HG02840 (cell line): ENCODE results near the gene PRTN3.
"Not testable (repeated sequence)": the region's sequence is repeated elsewhere in the genome, so short reads cannot be mapped to it uniquely, and the experiment has no call there.

Experiments used
- ATAC-seq: cut with Tn5 transposase; IDR thresholded peaks from one replicate; pipeline ENCODE4 v1.9.1; 2021; ENCODE audit warnings: mild to moderate bottlenecking, moderate library complexity, moderate number of reproducible peaks; ENCODE audit not compliant: unreplicated experiment, low FRiP score

Gene PRTN3

DNA sequence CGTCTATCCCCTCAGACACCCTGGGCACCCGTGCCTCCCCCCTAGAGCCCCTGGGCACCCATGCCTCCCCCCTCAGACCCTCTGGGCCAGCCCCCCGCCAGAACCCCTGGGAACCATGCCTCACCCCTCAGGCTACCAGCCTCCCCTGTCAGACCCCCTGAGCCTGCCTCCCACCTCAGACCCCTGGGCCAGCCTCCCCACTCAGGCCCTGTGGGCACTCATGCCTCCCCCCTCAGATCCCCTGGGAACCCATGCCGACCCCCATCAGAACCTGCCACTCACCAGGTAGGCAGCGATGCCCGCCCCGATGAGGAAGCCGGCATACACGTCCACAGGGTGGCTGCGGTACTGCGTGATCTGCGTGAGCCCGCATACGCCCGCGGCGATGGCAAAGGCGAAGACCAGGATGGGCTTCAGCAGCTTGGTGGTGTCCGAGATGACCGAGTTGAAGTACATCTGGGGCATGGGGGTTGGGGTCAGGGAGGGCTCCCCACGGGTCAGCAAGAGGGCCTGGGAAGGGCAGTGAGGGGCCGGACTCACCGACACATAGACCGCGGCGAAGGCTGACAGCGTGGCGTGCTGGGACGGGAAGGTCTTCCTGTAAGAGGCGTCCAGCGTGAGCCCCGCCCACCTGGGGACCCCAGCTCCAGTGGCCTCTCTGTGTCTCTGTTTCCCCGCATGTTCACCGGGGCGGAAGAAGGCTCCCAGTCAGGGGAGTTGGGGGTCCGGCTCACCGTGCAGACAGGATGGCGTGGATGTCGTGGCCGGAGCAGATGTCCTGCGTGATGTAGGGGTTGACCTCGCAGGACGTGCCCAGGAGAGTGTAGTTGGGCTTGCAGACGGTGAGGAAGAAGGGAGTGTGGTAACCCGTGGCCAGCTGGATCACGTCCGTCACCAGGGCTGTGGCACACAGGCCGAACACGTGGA is 26.4 kb upstream of the PRTN3 start:
- ATAC-seq = no peak

DNA sequence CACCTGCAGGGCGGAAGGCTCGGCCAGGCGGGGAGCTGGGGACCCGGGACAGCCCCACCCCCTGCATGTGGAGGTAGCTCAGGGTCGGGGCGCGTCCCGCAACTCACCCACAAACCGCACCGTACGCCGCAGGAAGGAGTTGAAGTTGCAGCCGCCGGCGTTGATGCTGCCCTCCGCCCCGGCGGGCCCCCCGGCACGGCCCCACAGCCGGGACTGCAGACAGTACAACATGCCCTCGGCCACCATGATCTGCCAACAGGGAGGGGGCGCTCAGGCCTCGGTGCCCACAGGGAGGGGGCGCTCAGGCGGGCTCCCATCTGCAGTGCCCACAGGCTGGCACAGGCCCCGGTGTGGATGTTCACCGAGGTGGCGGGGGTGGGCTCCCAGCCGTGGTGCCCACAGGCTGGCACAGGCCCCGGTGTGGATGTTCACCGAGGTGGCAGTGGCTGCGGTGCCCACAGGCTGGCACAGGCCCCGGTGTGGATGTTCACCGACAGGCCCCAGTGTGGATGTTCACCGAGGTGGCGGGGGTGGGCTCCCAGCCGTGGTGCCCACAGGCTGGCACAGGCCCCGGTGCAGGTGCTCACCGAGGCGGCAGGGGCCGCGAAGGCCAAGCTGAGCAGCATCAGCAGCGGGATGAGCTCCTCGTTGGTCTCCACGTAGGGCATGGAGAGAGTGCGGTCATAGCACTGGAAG is 25.6 kb upstream of the PRTN3 start:
- ATAC-seq = no peak

DNA sequence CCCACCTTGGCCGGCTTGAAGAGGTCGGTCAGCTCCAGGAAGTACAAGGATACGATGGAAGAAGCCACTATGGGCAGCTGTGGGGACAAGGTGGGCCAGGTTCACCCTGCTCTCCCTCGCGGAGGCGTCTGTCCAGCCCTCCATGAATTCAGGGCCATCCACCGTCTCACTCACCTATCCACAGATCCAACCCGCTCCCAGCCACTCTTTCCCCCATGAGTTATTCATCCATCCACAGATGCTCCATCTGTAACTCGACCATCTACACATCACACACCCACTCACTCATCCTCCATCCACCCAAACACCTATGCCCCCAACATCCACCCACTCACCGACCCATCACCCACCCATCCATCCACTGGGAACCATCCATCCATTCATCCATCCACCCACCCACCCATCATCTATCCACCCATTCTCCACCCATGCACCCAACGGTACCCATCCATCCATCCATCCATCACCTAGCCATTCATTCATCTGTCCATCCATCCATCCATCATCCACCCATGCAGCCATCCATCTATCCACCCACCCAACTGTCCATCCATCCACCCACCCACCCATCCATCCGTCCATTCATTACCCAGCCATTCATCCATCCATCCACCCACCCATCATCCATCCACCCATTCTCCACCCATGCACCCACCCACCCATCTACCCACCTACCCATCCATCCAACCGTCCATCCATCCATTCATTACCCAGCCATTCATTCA is 24.9 kb upstream of the PRTN3 start:
- ATAC-seq = no peak

DNA sequence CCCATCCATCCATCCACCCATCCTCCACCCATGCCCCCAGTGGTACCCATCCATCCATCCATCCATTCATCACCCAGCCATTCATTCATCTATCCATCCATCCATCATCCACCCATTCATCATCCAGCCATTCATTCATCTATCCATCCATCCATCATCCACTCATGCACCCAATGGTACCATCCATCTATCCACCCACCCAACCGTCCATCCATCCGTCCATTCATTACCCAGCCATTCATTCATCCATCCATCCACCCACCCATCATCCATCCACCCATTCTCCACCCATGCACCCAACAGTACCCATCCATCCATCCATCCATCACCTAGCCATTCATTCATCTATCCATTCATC is 24.3 kb upstream of the PRTN3 start:
- no peak for ATAC-seq

DNA sequence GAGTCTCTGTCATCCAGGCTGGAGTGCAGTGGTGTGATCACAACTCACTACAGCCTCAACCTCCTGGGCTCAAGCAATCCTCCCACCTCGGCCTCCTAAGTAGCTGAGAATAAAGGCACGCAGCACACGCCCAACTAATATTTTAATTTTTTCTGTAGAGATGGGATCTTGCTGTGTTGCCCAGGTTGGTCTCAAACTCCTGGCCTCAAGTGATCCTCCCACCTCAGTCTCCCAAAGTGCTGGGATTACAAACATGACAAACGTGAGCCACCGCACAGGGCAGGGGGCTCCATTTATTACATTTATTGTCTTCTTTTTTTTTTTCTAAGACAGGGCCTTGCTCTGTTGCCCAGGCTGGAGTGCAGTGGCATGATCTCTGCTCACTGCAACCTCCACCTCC is 20.6 kb upstream of the PRTN3 start:
- not testable (repeated sequence) for ATAC-seq

DNA sequence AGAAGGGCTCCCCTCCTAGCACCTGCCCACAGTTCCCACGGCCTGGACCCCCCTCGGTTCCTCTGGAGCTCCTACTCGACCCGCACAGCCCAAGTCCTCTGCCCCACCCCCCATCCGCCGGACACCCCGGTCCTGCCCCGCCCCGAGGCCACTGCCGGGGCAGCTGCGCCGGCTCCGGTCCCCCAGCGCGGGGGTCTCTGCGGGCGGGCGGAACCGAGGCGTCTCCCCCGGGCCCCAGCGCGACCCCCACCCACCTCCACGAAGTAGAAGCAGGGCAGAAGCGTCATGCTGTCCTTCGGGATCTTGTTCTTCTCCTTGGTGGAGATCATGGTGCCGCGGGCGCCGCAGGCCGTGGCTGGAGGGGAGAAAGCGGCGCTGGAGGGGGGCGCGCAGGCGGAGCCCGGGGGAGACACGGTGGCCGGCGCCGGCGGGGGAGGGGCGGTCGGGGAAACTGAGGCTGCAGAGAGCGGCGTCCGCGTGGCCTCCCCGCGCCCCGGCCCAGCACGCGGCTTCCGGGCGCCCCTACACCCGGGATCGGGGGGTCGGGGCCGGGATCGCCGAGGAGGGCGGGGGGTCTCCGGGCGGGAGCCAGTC is 19.5 kb upstream of the PRTN3 start:
- ATAC-seq = no peak

DNA sequence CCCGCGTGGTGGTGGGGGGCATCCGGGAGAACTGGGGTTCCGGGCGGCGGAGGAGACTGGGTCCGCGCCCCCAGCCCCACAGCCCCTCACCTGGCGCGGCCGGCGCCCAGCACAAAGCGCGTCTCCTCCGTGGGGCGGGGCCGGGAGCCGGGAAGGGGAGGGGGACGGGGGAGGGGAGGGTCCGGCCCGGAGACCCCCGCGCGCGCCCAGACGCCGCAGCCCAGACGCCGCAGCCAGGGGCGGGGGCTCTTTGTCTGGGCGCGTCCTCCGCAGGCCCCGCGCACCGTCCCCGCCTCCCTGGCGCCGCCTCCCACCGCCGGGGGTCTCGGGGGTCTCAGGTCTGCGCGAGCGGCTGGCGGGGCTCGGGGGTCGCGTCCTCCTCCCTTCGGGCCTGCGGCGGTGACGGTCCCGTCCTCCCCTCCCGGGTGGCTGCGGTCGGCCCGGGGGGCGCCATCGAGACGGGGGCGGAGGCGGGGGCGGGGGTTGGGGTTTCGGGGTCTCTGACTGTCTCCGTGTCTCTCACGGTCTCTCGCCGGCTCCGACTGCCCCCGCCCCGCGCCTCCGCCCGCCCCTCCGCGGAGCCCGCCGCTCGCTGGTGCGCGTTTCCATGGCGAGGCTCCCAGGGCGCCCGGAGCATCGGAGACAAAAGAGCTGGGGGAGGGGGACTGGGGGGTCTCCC is 18.8 kb upstream of the PRTN3 start, which contains the start of gene PLPPR3:
Gene PLPPR3 (minus strand): TSS at position 131 of the 679 bp plus-strand sequence. CDS start 396 bp downstream, outside the sequence.
- no peak for ATAC-seq

DNA sequence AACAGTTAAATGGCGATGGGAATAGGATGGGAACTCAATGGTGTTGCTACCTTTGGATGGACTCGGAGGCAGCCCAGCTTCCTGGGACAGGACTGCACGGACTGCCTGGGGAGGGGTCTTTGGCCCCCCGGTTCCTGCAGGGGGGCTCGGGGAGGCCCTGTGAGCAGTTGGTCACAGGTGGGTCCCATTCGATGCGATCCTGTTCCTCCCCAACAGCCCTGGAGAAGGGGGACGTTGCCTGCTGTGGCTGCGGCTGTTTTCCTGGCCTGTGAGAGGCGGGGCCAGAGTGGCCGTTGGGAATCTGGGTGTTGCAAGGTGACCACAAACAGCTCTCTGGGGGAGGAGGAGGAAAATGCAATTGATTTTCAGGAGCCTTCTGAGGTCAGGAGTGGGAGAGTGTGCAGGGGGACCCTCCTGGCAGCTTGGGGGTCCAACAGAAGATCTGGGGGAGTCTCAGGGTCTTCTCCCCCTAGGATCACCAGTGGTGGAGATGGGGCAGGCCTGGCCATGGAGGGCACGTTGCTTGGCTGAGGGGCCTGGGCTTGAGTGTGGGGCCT is 17.2 kb upstream of the PRTN3 start:
- ATAC-seq = no peak

DNA sequence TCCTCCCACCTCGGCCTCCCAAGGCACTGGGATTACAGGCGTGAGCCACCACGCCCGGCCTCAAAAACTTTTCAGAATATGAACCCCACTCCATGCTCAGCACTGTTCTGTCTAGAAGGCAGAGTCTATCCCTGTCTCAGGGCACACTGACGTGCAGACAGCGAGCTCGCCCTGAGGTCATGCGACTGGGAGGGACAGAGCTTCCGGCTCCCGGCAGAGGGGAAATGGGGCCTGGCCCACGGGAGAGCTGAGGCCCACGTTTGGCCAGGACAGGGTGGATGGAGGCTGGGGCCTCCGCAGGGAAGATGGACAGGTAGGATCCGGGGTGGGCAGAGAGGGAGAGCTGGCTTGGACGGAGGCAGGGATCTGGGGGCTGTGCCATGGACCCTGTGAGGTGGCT is 15.9 kb upstream of the PRTN3 start:
- no peak for ATAC-seq

DNA sequence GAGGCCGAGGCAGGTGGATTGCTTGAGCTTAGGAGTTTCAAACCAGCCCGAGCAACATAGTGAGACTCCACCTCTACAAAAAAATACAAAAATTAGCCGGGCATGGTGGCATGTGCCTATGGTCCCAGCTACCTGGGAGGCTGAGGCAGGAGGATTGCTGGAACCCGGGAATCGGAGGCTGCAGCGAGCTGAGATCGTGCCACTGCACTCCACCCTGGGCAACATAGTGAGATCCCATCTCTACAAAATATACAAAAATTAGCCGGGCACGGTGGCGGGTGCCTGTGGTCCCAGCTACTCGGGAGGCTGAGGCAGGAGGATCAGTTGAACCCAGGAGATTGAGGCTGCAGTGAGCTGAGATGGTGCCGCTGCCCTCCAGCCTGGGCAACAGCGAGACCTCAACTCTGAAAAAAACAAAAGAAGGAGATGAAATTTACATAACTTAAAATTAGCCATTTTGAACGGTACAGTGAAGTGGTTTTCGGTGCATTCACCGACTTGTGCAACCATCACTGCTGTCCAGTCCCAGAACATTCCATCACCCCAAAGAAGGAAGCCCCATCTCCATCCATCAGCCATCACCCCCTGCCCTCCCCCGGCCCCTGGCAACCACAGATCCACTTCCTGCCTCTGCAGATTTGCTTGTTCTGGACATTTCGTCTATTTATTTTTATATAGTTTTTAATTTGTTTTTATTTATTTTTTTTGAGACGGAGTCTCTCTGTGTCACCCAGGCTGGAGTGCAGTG is 14.7 kb upstream of the PRTN3 start:
- ATAC-seq = no peak

DNA sequence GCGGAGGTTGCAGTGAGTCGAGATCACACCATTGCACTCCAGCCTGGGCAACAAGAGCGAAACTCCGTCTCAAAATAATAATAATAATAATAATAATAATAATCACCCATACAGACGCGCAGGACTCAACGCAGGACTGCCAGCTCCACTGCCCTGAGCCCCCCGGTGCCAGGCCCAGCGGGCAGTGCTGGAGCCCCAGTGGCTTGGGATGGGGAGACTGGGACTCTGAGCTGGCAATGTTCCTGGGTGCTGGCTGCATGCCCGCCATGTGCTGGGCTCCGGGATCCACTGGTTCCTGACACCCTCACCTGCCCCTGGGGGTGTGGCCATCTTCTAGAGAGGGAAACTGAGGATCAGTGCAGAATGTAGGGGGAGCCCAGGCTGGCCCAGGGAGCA is 13.5 kb upstream of the PRTN3 start:
- ATAC-seq = no peak

DNA sequence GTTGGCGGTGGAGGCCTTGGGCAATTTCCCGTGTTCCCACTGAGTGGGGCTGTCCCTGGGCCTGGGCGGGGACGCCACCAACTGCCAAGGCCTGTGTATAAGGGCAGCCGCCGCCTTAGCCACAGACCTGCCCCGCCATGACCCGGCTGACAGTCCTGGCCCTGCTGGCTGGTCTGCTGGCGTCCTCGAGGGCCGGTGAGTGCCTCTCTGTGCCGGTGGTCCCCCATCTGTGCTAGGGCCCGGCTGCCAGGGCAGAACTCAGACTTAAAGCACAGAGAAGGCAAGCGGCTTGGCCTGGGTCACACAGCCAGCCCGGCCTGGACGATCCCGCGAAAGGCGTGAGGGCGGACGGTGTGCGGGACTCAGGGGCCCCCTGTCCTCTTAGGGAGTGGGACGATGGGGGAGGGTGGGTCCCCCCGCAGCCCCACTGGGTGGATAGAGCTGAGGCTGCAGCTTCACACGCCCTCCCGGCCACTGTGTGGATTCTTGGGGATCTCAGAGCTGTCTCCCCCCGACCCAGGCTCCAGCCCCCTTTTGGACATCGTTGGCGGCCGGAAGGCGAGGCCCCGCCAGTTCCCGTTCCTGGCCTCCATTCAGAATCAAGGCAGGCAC is 13.0 kb upstream of the PRTN3 start, which contains the start of gene AZU1:
Gene AZU1 (plus strand): TSS at position 128 of the 612 bp plus-strand sequence. CDS start 10 bp downstream, at position 138.
- no peak for ATAC-seq

DNA sequence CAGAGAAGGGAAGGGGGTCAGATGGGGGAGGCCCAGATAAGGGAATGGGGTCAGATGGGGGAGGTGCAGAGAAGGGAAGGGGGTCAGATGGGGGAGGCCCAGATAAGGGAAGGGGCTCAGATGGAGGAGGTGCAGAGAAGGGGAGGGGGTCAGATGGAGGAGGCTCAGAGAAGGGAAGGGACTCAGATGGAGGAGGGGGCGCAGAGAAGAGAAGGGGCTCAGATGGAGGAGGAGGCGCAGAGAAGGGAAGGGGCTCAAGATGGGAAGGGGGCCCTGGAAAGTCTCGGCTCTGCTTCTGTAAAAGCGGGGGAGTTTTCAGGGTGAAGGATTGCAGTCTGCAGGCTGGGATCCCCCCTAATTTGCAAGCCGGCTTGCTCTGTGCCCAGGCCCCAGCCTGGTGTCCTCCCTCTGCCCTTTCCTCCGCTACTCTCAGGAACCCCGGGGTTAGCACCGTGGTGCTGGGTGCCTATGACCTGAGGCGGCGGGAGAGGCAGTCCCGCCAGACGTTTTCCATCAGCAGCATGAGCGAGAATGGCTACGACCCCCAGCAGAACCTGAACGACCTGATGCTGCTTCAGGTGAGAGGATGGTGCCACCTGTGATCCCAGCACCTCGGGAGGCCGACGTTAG is 11.6 kb upstream of the PRTN3 start:
- no peak for ATAC-seq

DNA sequence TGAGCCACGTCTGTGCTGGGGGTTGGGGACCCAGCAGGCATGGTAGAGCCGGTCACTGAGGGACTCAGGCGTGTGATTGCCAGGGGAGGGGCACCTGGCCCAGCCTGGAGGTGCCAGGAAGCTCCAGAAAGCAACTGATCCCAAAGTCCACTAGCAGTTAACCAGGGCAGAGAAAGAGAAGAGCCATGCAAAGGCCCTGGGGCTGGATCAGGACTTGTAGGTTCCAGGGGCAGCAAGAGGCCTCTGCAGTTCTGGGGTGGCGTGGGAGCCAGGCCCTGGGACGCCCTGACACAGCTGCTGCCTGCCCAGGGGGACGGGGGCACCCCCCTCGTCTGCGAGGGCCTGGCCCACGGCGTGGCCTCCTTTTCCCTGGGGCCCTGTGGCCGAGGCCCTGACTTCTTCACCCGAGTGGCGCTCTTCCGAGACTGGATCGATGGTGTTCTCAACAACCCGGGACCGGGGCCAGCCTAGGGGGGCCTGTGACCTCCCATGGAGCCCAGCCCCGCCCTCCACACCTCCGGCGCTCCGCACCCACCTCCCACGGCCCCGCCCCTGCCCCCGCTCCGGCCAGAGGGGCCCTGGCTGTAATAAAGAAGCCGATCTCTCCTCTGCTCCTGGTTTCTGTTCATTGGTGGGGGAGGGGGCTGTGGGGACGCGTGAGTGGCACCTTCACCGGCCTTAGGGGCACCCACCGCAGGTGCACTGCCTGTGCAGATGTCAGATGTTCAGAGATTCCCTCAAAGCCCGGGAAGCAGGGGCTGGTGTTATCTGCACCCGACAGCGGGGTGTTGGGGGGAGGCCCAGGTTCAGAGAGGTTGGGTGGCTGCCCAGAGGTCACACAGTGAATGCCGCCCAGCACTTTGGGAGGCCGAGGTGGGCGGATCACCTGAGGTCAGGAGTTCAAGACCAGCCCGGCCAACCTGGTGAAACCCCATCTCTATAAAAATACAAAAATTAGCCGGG is 9.1 kb upstream of the PRTN3 start:
- no peak for ATAC-seq

DNA sequence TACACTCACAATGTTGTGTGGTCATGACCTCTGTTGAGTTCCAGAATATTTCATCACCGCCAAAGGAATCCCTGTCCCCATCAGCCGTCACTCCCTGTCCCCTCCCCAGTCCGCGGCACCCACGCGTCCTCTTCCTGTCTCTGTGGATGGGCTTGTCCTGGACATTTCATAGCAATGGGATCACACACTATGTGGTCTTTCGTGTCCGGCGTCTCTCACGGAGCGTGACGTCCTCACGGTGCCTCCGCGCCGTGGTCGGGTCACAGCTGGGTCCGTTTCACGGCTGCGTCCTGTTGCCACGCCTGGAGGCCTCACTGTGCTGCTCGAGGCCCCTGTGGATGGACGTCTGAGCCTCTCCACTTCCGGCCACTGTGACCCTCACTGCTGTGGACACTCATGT is 6.6 kb upstream of the PRTN3 start:
- no peak for ATAC-seq

DNA sequence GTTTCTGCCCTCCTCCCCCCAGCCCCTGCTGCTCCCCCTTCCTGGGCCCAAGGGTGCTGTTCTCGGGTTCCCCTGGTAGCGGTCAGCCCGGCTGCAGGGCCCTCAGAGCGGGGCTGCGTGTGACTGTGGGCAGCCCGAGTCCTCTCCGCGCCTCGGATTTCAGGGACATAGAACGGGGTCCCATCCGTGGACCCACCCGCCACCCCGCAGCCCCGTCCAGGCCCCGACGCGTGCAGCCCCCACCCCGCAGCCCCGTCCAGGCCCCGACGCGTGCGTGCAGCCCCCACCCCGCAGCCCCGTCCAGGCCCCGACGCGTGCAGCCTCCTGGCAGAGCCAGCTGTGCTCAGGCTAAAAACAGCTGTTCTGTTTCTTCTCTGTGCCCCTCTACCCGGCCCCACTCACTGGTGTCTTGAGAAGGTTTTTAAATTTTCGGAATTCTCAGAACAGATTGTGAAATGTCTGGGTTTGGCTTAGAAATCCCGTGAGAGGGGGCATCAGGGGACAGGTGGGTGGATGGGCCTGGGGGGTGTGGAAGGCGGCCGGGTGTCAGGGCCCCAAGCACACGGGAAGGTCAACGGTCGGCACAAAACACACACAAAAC is 5.5 kb upstream of the PRTN3 start:
- no peak for ATAC-seq

DNA sequence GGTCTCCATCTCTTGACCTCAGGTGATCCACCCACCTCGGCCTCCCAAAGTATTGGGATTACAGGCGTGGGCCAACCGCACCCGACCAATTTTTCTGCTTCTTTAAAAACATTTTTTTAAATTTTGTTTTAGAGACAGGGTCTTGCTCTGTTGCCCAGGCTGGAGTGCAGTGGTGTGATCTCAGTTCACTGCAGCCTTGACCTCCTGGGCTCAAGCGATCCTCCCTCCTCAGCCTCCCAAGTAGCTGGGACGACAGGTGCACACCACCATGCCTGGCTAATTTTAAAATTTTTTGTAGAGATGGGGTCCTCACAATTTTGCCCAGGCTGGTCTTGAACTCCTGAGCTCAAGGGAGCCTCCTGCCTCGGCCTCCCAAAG is 2.0 kb downstream of the PRTN3 start:
- ATAC-seq = not testable (repeated sequence)
